Fibroblast of skin of right biceps (primary cell): ENCODE data around the gene CLCN5.
A peak's percentile ranks its signal among the peaks of the same experiment; 100 is the strongest.
"Not testable (repeated sequence)": the region's sequence is repeated elsewhere in the genome, so short reads cannot be mapped to it uniquely, and the experiment has no call there.

Source experiments
- DNase-seq: peaks from one replicate; pipeline ENCODE4 v3.0.0-alpha.2; 2013

CLCN5 gene

DNA sequence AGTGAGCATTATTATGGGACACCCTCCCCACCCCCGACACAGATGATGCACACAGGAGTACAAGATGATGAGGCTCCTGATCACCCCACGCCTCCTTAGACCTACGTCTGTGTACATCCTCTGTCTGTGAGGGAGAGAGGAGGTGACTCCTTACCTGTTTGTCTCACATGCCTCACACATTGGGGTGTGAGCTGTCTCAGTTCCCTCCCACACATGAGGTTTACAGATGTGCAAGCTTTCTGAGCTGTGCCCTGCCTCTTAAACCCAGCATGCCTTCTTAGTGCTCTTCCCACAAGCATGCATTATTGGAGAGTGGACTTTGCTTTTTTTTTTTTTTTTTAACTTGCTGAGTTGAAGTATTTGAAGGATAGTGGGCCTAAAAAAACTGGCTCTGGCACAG, 76.7 kb downstream of the CLCN5 start:
- DNase-seq, result no peak

DNA sequence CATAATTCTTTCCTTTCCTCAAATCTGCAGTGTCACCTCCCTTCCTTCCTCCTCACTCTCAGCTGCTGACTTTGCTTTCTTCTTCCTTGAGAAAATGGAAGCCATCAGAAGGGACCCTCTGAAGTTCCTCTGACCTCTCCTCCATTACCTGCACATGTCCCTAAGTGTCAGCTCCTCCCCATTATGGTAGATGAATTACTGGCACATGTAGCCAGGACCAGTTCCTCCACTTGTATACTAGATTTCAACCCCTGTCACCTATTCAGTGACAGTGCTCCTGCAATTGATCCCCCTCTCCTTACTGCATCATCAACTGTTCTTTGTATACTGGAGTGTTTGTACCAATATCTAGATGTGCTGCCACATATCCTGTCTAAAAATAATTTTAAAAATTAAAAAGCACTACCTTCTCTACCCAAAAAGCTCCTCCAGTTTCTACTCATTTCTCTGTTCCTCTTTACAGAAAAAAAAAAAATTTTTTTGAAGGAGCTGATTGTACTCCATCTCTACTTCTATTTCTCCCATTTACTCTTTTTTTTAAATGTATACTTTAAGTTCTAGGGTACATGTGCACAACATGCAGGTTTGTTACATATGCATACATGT, 78.6 kb downstream of the CLCN5 start:
- DNase-seq, result no peak

DNA sequence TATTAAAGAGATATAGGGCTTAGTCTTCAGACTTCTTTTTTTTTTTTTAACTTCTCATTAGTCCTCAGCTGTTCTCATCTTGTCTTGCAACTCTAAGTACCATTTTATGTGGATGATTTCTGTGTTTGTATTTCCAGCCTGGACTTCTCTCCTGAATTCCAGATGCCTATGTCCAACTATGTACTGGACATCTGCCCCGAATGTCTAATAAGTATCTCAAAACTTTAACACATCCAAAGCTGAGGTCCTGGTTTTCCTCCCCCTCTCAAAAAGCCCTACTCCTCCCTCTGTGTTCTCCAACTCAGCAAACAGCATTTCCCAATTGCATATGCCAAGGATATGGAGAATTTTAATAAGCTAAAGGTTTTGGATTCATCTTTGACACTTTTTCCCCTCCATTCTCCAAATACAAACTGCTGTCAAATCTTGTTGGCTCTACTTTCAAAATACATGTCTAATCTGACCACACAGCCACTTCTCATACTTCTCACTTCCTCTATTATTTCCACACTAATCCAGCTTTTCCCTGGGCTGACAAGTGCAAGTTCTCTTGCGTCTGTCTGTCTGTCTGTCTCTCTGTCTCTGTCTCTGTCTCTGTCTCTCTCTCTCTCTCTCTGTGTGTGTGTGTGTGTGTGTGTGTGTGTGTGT, 79.8 kb downstream of the CLCN5 start:
- DNase-seq, result no peak

DNA sequence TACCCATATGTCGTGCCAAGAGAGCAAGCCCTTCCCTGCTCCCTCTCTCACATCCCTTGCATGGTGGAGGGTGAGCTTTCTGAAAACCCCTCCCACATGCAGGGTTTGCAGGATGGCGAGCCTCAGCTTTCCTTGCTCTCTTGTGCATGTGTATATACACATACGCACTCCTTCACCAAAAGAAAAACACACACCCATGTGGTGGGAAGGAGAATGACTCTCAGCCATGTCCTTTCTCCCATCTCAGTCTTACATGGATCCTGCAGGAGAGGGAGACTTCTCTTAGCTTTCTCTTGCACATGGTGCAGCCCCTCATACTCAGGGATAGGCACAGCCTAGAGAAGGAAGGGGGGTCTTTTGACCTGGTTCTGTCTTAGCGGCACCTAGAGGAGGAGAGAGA, 81.1 kb downstream of the CLCN5 start:
- no peak for DNase-seq

DNA sequence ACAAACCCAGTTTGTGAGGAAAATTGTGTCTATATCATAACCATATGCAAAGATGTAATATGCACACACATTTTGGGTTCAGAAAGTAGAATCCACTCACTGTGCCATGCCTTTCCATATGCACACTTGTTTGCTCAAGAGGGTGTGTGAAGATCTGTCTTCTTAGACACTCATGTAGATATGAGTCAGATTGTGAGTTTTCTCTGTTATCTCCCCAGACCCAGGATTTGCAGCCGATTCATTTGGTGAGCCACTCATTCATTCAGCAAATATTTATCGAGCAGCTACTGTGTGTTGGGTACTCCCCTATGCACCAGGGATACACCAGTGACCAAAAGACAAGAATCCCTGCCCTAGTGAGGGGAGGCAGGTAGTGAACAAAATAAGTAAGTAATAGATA, 81.5 kb downstream of the CLCN5 start:
- no peak for DNase-seq

DNA sequence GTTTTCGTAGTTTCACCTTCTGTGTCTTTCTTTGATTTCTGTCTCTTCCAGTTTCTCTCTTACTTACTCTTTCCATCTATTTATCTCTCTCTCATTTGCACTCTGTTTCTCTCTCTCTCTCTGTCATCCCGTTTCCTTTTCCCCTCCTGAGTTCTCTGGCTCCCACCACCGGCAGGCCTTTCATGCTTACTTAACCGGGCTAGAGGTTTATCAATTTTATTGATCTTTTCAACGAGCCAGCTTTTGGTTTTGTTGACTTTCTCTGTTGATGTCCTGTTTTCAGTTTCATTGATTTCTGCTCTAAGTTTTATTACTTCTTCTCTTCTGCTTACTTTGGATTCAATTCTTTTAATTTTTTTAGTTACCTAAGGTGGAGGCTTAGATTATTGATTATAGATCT, 103.2 kb downstream of the CLCN5 start:
- not testable (repeated sequence) for DNase-seq

DNA sequence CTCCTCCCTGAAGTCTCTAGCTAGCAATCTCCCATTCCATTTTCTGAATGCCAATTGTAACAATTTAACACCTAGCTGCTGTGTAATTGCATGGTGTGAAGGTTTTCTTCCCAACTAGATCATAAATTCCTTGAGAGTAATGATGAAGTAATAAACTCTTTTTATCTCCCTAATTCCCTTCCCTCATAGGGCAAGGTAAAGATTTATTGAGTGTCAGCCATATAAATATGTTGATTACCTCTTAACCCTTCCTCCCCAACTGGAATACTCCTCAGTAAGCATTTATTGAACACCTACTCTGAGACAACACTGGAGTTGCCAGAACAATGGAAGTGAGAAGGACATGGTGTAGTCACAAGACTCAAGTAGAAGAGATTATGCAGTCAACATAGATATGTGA, 112.7 kb downstream of the CLCN5 start:
- DNase-seq, result no peak

DNA sequence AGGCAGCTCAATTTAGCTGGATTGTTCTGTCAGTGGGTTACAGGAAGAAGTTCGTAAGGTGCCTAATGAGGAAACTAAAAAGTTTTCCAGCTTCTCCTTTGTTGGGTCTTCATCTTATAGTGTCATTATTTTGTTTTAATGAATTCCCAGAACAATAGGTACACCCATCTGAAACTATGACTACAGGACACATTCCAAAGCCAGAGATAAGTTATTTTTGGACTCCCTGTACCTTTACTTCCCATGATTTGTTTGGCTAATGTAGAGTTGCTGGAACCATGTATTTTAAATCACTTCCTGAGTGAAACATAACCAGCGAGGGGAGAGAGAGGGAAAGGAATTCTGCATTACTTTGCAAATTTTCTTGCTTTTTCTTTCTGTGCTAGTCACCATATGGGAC, 114.0 kb downstream of the CLCN5 start:
- DNase-seq, result no peak

DNA sequence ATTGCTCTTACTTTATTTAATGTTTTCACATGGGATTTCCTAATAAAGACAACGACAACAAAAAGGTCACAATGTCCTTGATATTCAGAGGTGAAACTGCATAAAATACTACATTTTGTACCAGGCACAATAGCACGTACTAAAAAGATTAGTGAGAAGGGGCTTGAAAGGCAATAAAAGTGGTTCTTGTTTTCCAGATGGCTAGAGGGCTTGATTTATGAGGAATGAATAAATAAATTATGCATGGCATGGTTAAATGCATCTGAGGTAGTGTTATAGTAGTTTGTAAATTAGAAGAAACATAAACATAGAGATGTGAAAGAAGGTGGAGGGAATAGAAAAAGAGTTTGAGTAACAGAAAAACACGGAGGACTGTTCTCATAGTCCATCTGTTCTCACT, 123.4 kb downstream of the CLCN5 start:
- no peak for DNase-seq

DNA sequence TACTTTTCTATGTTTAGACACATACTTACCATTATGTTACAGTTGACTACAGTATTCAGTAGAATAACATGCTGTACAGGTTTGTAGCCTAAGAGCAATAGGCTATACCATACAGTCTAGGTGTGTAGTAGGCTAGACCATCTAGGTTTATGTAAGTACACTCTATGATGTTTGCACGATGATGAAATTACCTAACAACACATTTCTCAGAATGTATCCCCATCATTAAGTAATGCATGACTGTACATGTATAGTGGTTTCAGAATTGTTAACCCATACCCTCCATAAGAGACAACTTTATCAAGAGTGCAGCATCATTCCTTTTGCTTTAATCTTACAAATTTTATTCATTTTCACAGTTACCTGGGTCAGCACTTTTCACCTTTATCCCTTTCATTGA, 126.8 kb downstream of the CLCN5 start:
- DNase-seq, result no peak

DNA sequence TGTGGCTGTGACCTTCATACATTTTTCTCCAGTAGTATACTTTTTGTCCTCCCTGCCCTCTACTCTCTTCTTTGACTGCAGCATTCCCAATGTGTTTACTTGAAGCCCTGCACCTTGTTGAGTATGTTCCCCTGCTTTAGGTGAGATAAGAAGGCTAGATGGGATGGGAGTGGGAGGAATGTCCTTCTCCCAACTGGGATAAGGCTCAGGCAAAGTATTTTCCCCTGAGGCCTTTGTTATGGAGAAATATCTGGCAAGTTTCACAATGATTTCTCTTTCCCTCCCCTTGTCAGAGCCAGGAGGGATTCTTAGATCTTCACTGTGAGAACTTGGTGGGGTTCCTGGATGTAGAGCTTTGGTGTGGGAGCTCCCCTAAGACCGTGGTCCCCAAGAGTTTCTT, 131.8 kb downstream of the CLCN5 start:
- DNase-seq, result no peak

DNA sequence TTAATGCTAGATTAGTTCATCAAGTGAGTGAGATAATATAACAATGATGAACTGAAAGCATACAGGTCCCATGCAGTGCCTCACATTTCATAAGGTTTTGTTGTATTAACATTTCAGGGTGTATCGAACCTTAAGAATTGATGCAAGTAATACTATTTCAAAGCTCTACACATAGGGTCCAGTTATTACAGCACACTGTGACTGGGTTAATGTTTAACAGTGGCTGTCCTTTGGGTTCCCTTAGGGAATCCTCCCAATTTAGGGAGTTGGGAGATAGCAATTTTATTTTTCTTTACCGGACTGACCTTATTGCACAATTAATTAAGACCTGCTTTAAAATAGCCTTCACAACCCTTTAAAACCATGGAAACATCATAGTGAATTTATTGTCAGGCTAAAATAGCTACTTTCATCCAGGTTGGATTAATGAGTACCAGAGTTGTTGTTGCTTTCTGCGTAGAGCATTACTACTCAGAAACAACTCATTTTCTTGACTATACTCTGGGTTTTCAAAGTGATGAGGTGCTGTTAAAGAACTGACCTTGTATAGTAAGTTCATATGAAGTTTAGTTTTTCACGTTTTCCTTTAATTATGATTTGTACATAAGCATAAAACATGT, 144.0 kb downstream of the CLCN5 start:
- no peak for DNase-seq

DNA sequence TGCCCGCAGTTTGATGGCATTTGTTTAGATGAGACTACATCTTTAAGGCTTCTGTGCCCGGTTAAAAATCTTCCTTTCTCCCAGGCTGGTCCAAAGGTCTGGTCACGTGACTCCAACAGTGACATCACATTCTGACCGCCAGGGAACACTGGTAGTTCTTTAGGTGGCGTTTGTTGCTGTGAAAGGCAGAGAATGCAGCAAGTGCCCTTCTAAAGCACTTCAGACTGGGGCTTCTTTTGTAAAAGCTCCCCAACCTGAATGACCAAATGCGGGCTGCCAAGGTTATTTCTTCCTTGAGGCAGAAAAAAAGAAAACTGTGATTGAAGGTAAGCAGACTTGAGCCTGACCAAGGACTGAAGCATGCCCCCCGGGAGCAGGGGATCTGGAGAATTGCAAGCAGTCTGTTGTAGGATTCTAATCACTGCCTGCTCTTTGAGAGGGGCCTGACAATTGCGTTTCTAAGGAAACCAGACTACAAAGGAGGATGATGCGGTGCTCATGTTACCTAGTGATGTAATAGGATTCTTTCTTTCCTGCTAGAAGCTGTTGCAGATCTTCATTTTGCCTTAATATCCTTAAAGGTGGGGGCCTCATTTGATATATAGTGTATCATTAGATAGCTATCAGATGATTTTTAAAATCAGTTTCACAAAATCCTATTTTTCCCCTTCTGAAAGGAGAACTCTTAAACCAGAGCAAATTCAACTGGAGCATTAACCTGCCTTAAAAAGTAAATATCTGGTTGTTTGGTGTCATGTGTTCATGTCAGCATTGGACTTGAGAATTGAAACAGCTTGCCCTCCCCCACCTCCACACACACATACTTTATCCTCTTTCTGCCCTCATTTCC, 145.3 kb downstream of the CLCN5 start:
- DNase-seq, result peak; percentile 22

DNA sequence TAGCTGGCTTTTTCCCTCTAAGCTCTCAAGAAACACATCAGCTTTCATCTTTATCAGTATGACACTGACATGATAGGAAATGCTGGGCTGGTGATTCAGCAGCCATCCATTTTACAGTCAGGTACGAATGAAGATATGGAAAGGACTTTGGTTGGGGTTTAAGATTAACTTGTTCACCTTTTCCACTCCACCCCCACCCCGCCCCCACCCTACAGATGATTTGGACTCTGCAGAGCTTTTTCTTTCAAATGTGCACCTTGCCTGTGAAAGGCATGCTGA, 145.8 kb downstream of the CLCN5 start:
- no peak for DNase-seq

DNA sequence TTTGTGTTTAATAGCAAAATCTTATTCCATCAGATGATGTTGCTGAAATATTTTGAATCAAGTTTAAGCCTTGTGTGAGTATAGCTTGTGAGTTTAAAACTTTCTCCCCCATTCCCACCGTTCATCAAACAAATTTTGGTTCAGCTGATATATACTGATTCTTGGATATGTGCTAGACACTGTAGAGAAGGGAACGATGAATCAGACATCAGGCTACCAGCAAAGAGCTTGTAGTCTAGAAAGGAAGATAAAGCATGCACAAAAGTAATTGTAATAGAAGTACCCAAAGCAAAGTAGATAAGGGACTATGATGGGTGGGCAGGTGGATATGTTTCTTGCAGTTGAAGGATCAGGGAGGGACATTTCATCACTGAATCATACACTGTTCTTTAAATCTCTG, 146.5 kb downstream of the CLCN5 start:
- DNase-seq, result no peak

DNA sequence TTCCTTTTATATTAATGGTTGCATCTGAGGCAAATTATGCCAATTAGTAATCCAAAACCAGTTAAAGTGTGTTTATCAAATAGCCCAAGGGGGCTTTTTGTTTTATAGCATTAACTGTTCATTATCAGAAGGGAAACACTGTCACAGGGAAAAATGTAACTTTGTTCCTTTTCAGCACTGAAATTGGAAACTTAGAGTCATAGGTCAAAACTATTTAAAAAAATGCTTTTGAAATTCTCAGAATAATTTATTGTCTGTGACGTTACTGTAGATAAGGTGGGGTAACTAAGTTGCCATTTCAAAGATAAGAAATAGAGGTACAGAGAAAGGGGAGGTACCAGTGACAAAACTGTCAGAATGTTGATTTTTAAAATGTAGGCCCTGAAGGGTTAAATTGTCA, 149.1 kb downstream of the CLCN5 start:
- DNase-seq, result no peak

DNA sequence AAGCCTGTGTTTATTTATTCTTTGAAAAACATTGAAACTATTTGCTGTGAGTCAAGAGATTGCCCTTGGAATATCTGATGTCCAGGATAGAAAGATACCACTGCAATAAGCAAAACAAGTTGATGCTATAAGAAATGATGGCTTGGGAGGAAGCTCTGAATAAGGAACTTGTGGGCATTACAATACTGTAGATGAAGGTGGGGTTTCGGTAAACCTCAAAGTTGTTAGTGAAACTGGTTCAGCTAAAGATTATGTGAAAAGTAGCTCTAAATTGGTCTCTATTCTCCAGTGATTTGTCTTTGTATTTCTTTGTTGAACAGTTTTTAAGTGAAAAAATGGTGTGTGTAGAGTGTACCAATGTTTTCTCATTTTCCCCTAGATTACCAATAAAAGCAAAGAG, 149.7 kb downstream of the CLCN5 start:
- no peak for DNase-seq

DNA sequence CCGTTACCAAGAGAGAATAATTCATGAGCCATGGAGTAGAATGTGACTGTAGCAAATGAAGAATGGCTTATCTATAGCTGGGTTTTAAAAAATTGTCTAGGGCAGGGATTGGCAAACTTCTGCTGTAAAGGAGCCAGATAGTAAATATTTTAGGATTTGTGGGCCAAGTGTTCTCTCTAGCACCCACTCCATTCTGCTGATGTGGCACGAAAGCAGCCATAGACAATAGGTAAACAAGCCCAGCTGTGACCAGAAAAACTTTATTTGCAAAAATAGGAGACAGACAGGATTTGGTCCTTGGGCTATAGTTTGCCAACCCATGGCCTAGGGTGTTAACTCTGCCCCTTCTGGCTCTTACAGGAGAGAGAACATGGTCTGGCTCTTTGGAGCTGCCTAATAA, 151.2 kb downstream of the CLCN5 start:
- DNase-seq, result no peak

DNA sequence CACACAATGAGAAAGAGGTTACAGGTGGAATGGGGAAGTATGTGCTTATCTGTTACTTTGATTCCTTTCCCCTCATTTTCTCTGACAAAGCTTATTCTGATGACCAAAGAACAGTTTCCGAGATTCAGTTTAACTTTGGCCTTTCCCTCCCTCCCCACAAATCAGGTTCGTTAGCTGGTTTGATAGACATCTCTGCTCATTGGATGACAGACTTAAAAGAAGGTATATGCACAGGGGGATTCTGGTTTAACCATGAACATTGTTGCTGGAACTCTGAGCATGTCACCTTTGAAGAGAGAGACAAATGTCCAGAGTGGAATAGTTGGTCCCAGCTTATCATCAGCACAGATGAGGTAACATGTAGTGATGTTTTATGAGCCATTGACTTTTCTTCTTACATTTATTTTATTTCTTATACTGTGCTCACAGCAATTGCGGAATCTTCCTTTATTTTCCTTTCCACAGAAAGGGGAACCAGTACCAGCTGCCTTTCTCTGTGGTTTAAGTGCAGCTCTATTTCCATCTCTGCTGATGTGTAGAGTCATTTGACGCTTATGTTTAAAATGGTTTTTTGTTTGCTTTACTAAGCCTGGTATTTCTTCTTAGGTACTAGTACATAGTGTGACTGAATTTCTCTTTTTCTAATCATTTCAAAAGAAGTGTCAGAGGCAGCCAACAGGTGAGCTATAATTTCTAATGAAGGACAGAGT, 153.4 kb downstream of the CLCN5 start:
- no peak for DNase-seq

DNA sequence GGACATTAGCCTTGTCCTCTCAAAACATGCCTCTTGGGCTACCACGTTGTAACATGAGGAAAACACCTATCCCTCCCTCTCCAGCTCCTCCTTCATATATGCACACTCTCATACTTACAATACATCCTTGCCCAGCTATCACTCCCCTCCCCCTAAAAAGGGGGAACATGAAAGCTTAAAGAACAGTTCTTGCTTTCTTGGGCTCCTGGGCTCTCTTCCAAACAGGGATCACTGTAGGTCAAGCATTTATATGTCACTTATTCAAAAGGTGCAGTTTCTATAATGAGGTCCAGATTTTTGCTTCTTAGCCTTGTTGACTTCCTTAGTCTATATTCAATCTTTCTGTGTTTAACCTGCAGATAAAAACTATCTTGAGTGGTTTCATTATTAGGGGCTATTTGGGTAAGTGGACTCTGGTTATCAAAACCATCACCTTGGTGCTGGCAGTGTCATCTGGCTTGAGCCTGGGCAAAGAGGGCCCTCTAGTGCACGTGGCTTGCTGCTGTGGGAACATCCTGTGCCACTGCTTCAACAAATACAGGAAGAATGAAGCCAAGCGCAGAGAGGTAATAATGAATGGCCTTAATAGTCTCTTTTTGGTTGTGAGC, 159.0 kb downstream of the CLCN5 start:
- no peak for DNase-seq

DNA sequence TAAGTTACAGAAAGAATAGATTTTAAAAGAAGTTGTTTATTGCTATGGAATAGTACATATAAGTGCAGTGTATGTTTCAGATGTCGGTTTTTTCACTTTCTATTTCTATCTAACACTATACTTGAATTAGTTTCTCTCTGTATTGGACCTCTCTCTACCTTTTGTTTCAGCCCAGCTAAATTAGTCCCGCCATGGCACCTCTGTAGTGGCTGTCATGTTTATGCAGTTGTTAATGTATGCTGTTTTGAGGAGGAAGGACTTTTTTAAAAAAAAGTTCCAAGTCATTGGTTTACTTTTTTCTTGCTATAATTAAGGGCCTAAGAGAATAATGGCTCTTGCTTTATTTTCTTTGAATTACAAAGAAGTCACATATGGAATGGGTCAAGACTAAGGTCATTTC, 160.3 kb downstream of the CLCN5 start:
- DNase-seq, result no peak

DNA sequence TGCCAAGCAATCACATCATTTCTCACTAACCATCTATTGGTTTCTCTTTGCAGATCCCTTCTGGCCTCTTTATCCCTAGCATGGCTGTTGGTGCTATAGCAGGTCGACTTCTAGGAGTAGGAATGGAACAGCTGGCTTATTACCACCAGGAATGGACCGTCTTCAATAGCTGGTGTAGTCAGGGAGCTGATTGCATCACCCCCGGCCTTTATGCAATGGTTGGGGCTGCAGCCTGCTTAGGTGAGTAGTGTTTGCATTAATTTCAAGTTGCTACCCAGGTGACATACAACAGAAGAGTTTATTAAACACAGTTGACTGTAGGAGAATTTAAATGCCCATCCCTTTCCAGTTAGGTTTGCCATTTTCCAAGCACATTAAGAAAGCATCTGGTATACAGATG, 166.2 kb downstream of the CLCN5 start:
- DNase-seq, result no peak

DNA sequence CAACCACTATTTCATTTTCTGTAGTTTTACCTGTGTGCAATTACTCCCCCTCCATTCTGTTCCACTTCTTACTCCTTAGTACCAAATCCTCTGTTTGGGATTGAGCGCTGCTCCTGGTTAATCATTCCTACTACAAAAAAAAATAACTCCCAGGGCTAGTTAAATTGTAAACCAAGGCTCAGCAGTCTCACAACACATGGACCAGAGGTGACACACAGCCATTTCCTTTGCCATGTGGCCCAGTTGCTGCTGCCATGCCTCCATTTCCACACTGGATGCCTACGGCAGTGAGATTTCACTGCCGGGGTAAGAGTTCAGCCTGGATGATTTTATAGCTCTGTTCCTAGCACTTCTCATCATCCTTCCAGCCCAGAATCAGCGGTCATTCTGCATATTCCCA, 171.2 kb downstream of the CLCN5 start:
- DNase-seq, result no peak
